ENCODE measurements around the gene ZDHHC4. TPM values are rescaled to one million over a fixed set of nuclear protein-coding genes. Genes with fewer than 3 reads are reported as not detected.

Gene ZDHHC4
- total and polyA plus RNA-seq, 2 of the 8 experiments (the other 6 are each of a cell fraction or from before 2014, with no cell fraction given), result 50.2 to 171 TPM

DNA sequence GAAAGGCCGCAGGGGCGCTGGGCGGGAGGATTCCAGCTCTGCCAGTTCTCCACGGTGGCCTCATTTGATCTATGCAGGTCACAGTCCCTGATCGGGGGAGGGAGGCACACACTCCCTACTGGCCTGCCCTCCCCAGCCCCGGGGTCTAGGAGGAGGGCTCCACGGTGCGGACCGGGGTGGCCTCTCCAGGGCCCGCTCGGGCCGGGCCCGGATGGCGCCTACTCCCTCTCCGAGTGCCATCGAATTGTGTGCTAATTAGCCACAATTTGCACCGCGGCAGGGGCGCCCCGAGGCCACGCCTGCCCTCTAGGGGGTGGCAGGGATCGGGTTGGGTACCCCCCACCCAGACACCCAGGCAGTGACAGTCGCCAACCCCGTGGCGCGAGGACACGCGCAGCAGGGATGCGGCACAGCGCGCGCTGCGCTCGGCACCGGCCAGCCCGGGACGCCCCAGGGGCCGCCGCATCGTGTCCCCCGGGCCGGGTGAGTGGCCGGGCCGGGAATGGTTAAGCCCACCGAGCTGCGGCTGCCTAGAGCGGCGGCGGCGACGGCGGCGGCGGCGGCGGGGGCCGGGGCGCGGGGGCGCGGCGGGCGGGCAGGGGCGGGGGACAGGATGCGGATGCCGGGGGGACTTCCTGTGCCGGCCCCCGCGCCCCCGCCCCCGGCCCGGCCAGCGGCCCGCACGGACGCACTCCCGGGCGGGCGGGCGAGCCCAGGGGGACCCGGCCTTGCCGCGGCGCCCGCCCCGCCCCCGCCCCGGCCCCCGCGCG, 37.9 kb downstream of the ZDHHC4 start, which contains the start of gene ZNF853:
Gene ZNF853 (plus strand): TSS at position 658 of the 770 bp plus-strand sequence. CDS start 565 bp downstream, outside the sequence.
- H3K27ac ChIP-seq (ENCODE audit: low read depth, low read length), result 0 out of 2 replicates have a peak within 1 kb of the TSS, but pooled peaks have one; percentile 5
- no peaks in the 10 kb centered on the region for H3K9me3 ChIP-seq (ENCODE audit: insufficient read depth in 2 of 2, low read depth in 1 of 2, low read length in 1 of 2)
- peaks cover 0 to 4% (median 0%) of the 10 kb centered on the region in 4 experiments; a peak in 1 of 7 replicates for H3K27me3 ChIP-seq (replicated peaks in 1 of 4; ENCODE audit: control insufficient read depth in 3 of 4, extremely low read depth in 1 of 4, insufficient read depth in 3 of 4, low read length in 3 of 4)
- no peak within 1 kb of the TSS for H2BK120ac ChIP-seq (replicated peaks; ENCODE audit: low read depth, low read length)
- peak within 1 kb of the TSS; percentile 94 to 100 for H3K4me2 ChIP-seq (ENCODE audit: insufficient read depth in 1 of 2, low read depth in 2 of 2, low read length in 2 of 2)
- H4K5ac ChIP-seq (ENCODE audit: insufficient read length, low read depth, low read length), result peak within 1 kb of the TSS; percentile 80
- 0 out of 2 replicates have a peak within 1 kb of the TSS, but pooled peaks have one; percentile 32 for H2AK5ac ChIP-seq (ENCODE audit: low read depth, low read length)
- peaks cover 0 to 12% (median 7%) of the 10 kb centered on the region in 4 experiments; a peak in 5 of 7 replicates for H3K4me1 ChIP-seq (replicated peaks in 1 of 4; ENCODE audit: control insufficient read depth in 3 of 4, insufficient read depth in 4 of 4, low read length in 3 of 4)
- peak within 1 kb of the TSS; percentile 69 for H3K4ac ChIP-seq (replicated peaks; ENCODE audit: insufficient read length, low read depth, low read length)
- H3K18ac ChIP-seq (ENCODE audit: extremely low read depth, low read length), result peak within 1 kb of the TSS; percentile 90
- H3K4me3 ChIP-seq (ENCODE audit: extremely low read depth in 1 of 4, insufficient read depth in 2 of 4, low read depth in 3 of 4, low read length in 4 of 4), result peak within 1 kb of the TSS; percentile 63 to 96 (median 78)
- H2BK20ac ChIP-seq (ENCODE audit: low read length), result 0 out of 2 replicates have a peak within 1 kb of the TSS, but pooled peaks have one; percentile 6
- H2BK15ac ChIP-seq (ENCODE audit: low read length), result no peak within 1 kb of the TSS; the same call in 1 of the 2 replicates
- no peak within 1 kb of the TSS for H3K23ac ChIP-seq (ENCODE audit: insufficient read length)
- peak within 1 kb of the TSS; percentile 4 to 44 (median 34); a peak in 6 of 7 replicates for H3K9ac ChIP-seq (replicated peaks in 1 of 4; ENCODE audit: extremely low read depth in 1 of 4, low read depth in 3 of 4, low read length in 3 of 4)
- peak within 1 kb of the TSS; percentile 25 for H4K8ac ChIP-seq (ENCODE audit: extremely low read depth, insufficient read depth, low read length)
- FAIRE-seq (no peak), DNase-seq (ENCODE audit: low read depth in 1 of 2, low spot score in 2 of 2) (peak in 1 of 2 experiments; percentile 72)
- H4K20me1 ChIP-seq (replicated peaks in 1 of 2; ENCODE audit: control insufficient read depth in 1 of 2, insufficient read depth in 2 of 2, low read length in 2 of 2), result peaks cover 0 to 1% of the 10 kb centered on the region in 2 experiments
- H2BK5ac ChIP-seq (ENCODE audit: low read depth, low read length), result peak within 1 kb of the TSS; percentile 66; the same call in 1 of the 2 replicates
- H3K36me3 ChIP-seq (ENCODE audit: control insufficient read depth in 2 of 4, insufficient read depth in 4 of 4, low read length in 3 of 4), result 0 out of 8 replicates have a peak, but pooled peaks cover 0 to 4% (median 1%) of the 10 kb centered on the region in 4 experiments
- H3K79me1 ChIP-seq (ENCODE audit: low read depth, low read length), result no peaks in the 10 kb centered on the region
- ChIA-PET POLR2A (ENCODE audit: partially characterized antibody) (interaction anchor here (1.4 to 2.0 kb wide), 2 partner anchors 9 to 25 kb away, joined by 3 to 6 read pairs; partner anchors contain the start of gene INTS15), CTCF (ENCODE audit: partially characterized antibody) (interaction anchor here (1.1 kb wide), 1 partner anchor 54 kb away, joined by 3 read pairs; no protein-coding TSS in a partner anchor)
- peak within 1 kb of the TSS; percentile 50; the same call in 1 of the 2 replicates for H2BK12ac ChIP-seq (ENCODE audit: low read depth, low read length)
- peak within 1 kb of the TSS; percentile 17 for H3K56ac ChIP-seq (replicated peaks; ENCODE audit: insufficient read length, low read depth, low read length)
- H3K79me2 ChIP-seq (ENCODE audit: control insufficient read depth in 1 of 2, insufficient read depth in 2 of 2, low read length in 2 of 2), result no peaks in the 10 kb centered on the region
- peak within 1 kb of the TSS; percentile 89 for H4K91ac ChIP-seq (replicated peaks; ENCODE audit: insufficient read length, low read length)
- H3K14ac ChIP-seq (ENCODE audit: insufficient read length), result no peak within 1 kb of the TSS
- H3K23me2 ChIP-seq (ENCODE audit: low read depth, low read length), result peaks cover 7% of the 10 kb centered on the region; the same call in 1 of the 2 replicates
- WGBS, 2 experiments (ENCODE audit: extremely low coverage in 1 of 2, insufficient coverage in 1 of 2, insufficient read length in 1 of 2, insufficient replicate concordance in 2 of 2, low coverage in 1 of 2, low lambda C conversion rate in 2 of 2, missing lambda C conversion rate in 1 of 2), result 3% methylated on average over 45 of the region's 91 CpGs; no CpG with 5 or more reads in 1 of the 2 experiments
- H2AFZ ChIP-seq (ENCODE audit: low read length), result peak within 1 kb of the TSS; percentile 57; the same call in 1 of the 2 replicates
- peak; percentile 47; the same call in 1 of the 2 replicates for TF ChIP-seq PHF8 (conservative IDR thresholded peaks at IDR 0.05; ENCODE audit: low read depth, low read length)
- TF ChIP-seq, protein P1, sequence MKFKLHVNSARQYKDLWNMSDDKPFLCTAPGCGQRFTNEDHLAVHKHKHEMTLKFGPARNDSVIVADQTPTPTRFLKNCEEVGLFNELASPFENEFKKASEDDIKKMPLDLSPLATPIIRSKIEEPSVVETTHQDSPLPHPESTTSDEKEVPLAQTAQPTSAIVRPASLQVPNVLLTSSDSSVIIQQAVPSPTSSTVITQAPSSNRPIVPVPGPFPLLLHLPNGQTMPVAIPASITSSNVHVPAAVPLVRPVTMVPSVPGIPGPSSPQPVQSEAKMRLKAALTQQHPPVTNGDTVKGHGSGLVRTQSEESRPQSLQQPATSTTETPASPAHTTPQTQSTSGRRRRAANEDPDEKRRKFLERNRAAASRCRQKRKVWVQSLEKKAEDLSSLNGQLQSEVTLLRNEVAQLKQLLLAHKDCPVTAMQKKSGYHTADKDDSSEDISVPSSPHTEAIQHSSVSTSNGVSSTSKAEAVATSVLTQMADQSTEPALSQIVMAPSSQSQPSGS (IDR thresholded peaks at IDR 0.05; ENCODE audit: low read length), result no peak
- no peak for TF ChIP-seq KDM1A (IDR thresholded peaks at IDR 0.05; ENCODE audit: borderline replicate concordance, low read length)
- no peak for TF ChIP-seq EZH2 (IDR thresholded peaks at IDR 0.05; ENCODE audit: low read depth, low read length, severe bottlenecking)
- TF ChIP-seq SIN3A (conservative IDR thresholded peaks at IDR 0.05 in 1 of 2, IDR thresholded peaks at IDR 0.05 in 1 of 2; ENCODE audit: low read depth in 1 of 2, low read length in 2 of 2), result 0 out of 4 replicates have a peak, but pooled peaks of 1 of the 2 experiments have one; percentile 12
- TF ChIP-seq CBX5 (IDR thresholded peaks at IDR 0.05; ENCODE audit: low read depth, low read length), result no peak
- no peak for TF ChIP-seq RXRA (IDR thresholded peaks at IDR 0.05; ENCODE audit: insufficient read depth, low read depth, low read length)

Measured in H1 (cell line).